Astrocyte (in vitro differentiated cells and primary cell): ENCODE measurements around the gene BCL2. TPM values are rescaled to one million over a fixed set of nuclear protein-coding genes. Genes with fewer than 3 reads are reported as not detected.
A peak's percentile ranks its signal among the peaks of the same experiment; 100 is the strongest.

Experiments
- DNase-seq: peaks from one replicate; pipeline ENCODE4 v3.0.0-alpha.2; 2010; ENCODE audit warnings: low read depth
- FAIRE-seq: peaks from 2 replicates; lab custom pipeline; 2011; peaks lifted over from hg19 to GRCh38; lab: Jason Lieb, UNC
- H2AFZ ChIP-seq: 2 replicates; pipeline ENCODE4 v1.6.0; 2012; ENCODE audit warnings: low read depth, low read length, inconsistent platforms
- H3K27ac ChIP-seq: 2 replicates; pipeline ENCODE4 v1.5.1; 2011; ENCODE audit warnings: low read depth, low read length, inconsistent platforms
- H3K27me3 ChIP-seq: 2 replicates; pipeline ENCODE4 v1.6.0; 2011; ENCODE audit warnings: low read length, inconsistent platforms; ENCODE audit not compliant: insufficient read depth
- H3K36me3 ChIP-seq: 2 replicates; pipeline ENCODE4 v1.5.1; 2011; ENCODE audit warnings: low read length, inconsistent platforms; ENCODE audit not compliant: insufficient read depth
- H3K4me1 ChIP-seq: 2 replicates; pipeline ENCODE4 v1.5.1; 2011; ENCODE audit warnings: low read length, inconsistent platforms; ENCODE audit not compliant: insufficient read depth
- H3K4me2 ChIP-seq: 2 replicates; pipeline ENCODE4 v1.6.0; 2012; ENCODE audit warnings: low read length, inconsistent platforms
- H3K4me3 ChIP-seq: 2 replicates; pipeline ENCODE4 v1.5.1; 2011; ENCODE audit warnings: low read depth, mild to moderate bottlenecking, low read length, inconsistent platforms; ENCODE audit not compliant: insufficient read depth
- H3K79me2 ChIP-seq: 2 replicates; pipeline ENCODE4 v1.6.0; 2012; ENCODE audit warnings: mild to moderate bottlenecking, low read length, inconsistent platforms; ENCODE audit not compliant: insufficient read depth
- H3K9ac ChIP-seq: 2 replicates; pipeline ENCODE4 v1.6.0; 2012; ENCODE audit warnings: mild to moderate bottlenecking, low read length, inconsistent platforms
- H3K9me3 ChIP-seq: 2 replicates; pipeline ENCODE4 v1.5.1; 2012; ENCODE audit warnings: low read depth, mild to moderate bottlenecking, low read length, inconsistent platforms; ENCODE audit not compliant: insufficient read depth
- H4K20me1 ChIP-seq: 2 replicates; pipeline ENCODE4 v1.6.0; 2012; ENCODE audit warnings: low read length, inconsistent platforms; ENCODE audit not compliant: insufficient read depth
- H3K27ac Mint-ChIP-seq: one replicate; pipeline ENCODE4 v1.8.0; 2021; ENCODE audit warnings: mild to moderate bottlenecking, mixed read lengths; ENCODE audit not compliant: unreplicated experiment
- H3K27me3 Mint-ChIP-seq: one replicate; pipeline ENCODE4 v1.8.0; 2021; ENCODE audit warnings: low read depth, mixed read lengths; ENCODE audit not compliant: unreplicated experiment
- H3K36me3 Mint-ChIP-seq: one replicate; pipeline ENCODE4 v1.8.0; 2021; ENCODE audit warnings: low read depth, mixed read lengths; ENCODE audit not compliant: unreplicated experiment
- H3K4me1 Mint-ChIP-seq: one replicate; pipeline ENCODE4 v1.8.0; 2021; ENCODE audit warnings: low read depth, mixed read lengths; ENCODE audit not compliant: unreplicated experiment
- H3K4me3 Mint-ChIP-seq: one replicate; pipeline ENCODE4 v1.8.0; 2021; ENCODE audit warnings: mild to moderate bottlenecking, moderate library complexity, mixed read lengths; ENCODE audit not compliant: unreplicated experiment
- H3K9me3 Mint-ChIP-seq: one replicate; pipeline ENCODE4 v1.8.0; 2021; ENCODE audit warnings: mild to moderate bottlenecking, mixed read lengths; ENCODE audit not compliant: unreplicated experiment
- CTCF ChIP-seq: IDR thresholded peaks from 2 replicates; pipeline ENCODE4 v1.5.1; 2011; ENCODE audit warnings: low read depth, mild to moderate bottlenecking, inconsistent platforms, low read length, moderate library complexity; ENCODE audit not compliant: insufficient read depth
- EZH2 ChIP-seq: IDR thresholded peaks from 2 replicates; pipeline ENCODE4 v1.6.1; 2012; ENCODE audit warnings: mild to moderate bottlenecking, low read length, inconsistent platforms; ENCODE audit not compliant: insufficient read depth
- total RNA-seq: library from RNA; stranded (reverse); gene quantifications from 2 replicates; pipeline ENCODE4 v1.2.1, GENCODE V29; 2021

The BCL2 gene
- total RNA-seq, 1 donor from 2014 or later: 1.7 TPM

DNA sequence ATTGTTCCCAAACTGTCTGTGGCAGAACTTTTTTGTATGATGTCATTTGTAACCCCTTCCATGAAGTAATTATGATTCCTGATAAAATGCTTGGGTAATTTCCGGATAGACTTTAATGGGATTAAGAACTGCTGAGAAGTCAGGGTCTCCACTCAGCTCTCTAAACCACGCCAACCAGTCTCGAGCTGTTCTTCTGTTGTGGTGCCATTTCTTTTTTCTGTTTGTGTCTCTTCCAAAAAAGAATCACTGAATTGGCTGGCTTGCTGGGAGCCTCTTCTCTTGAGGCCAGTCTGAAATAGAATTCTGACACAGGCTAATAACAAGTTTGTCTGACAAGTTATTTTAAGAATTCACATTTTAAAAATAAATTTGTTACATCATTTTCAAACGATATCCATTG lies 198.9 kb downstream of the BCL2 start:
- Histone ChIP-seq H3K4me3 (no peak overlapping the region), H4K20me1 (no peaks in the 10 kb centered on the region), H3K4me2 (no peak overlapping the region), H3K9ac (no peak overlapping the region), H2AFZ (no peak overlapping the region), H3K9me3 (no peaks in the 10 kb centered on the region), H3K27ac (no peak overlapping the region), H3K36me3 (no peaks in the 10 kb centered on the region), H3K79me2 (no peaks in the 10 kb centered on the region), H3K27me3 (peaks cover 14% of the 10 kb centered on the region), H3K4me1 (no peaks in the 10 kb centered on the region)
- H3K9me3 Mint-ChIP-seq: no peaks in the 10 kb centered on the region
- TF ChIP-seq CTCF (no peak), EZH2 (no peak)
- H3K27ac Mint-ChIP-seq: no peak overlapping the region
- FAIRE-seq: no peak
- peaks cover 11% of the 10 kb centered on the region for H3K27me3 Mint-ChIP-seq
- no peak for DNase-seq
- H3K4me1 Mint-ChIP-seq: no peaks in the 10 kb centered on the region
- H3K4me3 Mint-ChIP-seq: no peak overlapping the region
- H3K36me3 Mint-ChIP-seq: no peaks in the 10 kb centered on the region

DNA sequence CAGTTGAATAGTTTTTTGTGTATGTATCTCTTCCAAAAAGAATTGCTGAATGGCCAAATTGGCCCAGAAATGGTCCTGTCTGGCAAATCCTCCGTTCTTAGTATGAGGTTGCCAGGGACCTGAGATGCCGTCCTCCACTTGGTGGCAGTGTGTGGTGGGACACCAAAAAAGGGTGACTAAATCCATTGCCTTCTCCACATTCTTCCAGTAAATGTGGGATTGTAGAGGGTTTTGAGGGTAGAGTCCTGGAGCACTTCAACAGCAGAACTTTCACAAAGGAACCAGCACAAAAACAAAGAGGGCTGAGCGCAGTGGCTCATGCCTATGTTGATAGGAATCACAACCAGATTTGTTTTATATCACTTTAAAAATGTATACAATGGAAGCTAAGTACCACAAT lies 199.9 kb downstream of the BCL2 start:
- H3K4me1 ChIP-seq: no peaks in the 10 kb centered on the region
- H3K9ac ChIP-seq: no peak overlapping the region
- no peak overlapping the region for H3K4me2 ChIP-seq
- no peak overlapping the region for H2AFZ ChIP-seq
- H3K27ac ChIP-seq: no peak overlapping the region
- no peaks in the 10 kb centered on the region for H3K36me3 ChIP-seq
- H3K4me1 Mint-ChIP-seq: no peaks in the 10 kb centered on the region
- no peaks in the 10 kb centered on the region for H4K20me1 ChIP-seq
- H3K4me3 ChIP-seq: no peak overlapping the region
- FAIRE-seq (no peak), DNase-seq (peak; percentile 2)
- no peaks in the 10 kb centered on the region for H3K79me2 ChIP-seq
- H3K27me3 ChIP-seq: peaks cover 14% of the 10 kb centered on the region
- H3K9me3 ChIP-seq: no peaks in the 10 kb centered on the region
- no peaks in the 10 kb centered on the region for H3K9me3 Mint-ChIP-seq
- no peak overlapping the region for H3K4me3 Mint-ChIP-seq
- TF ChIP-seq EZH2 (no peak), CTCF (peak; percentile 34)
- H3K27me3 Mint-ChIP-seq: peaks cover 11% of the 10 kb centered on the region
- H3K36me3 Mint-ChIP-seq: no peaks in the 10 kb centered on the region
- no peak overlapping the region for H3K27ac Mint-ChIP-seq

DNA sequence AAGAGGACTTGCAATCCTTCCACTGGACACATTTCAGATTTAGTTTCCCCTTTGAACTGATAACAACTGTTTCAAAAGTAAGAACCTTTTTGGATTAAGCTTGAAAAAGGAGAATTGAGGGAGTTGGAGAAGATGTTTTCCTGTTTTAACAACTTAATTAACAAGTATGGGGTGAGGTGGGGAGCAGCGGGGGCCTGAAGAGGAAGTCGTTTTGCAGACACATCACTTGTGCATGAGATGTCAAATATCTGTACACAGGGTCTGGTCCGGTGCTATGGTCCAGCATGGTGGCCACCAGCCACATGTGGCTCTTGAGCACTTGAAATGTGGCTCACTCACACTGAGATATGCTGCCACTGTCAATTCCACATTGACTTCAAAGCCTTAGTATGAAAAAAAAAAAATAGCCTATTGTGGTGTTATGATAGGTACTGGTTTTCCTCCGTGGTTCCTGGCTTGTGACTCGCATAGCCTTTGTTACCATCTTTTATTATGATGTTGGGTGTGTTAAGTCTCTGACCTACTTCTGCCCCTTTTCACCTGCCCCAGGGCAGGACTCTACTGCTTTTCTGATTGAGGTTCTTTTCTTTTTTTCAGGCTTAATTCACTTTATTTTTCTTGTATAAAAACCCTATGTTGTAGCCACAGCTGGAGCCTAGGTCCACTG lies 205.5 kb downstream of the BCL2 start:
- Mint-ChIP-seq H3K9me3 (peaks cover 4% of the 10 kb centered on the region), H3K4me1 (peaks cover 8% of the 10 kb centered on the region)

More for the DNA sequence above, 205.5 kb downstream of the BCL2 start:
- no peaks in the 10 kb centered on the region for H3K9me3 ChIP-seq
- H3K9ac ChIP-seq: no peak overlapping the region
- no peaks in the 10 kb centered on the region for H4K20me1 ChIP-seq
- Mint-ChIP-seq H3K4me3 (no peak overlapping the region), H3K27ac (no peak overlapping the region), H3K27me3 (peaks cover 11% of the 10 kb centered on the region), H3K36me3 (no peaks in the 10 kb centered on the region)
- peaks cover 14% of the 10 kb centered on the region for H3K27me3 ChIP-seq
- no peaks in the 10 kb centered on the region for H3K4me1 ChIP-seq
- no peak overlapping the region for H3K4me3 ChIP-seq
- DNase-seq: no peak
- FAIRE-seq: no peak
- no peaks in the 10 kb centered on the region for H3K79me2 ChIP-seq
- no peak overlapping the region for H2AFZ ChIP-seq
- H3K27ac ChIP-seq: no peak overlapping the region
- no peak overlapping the region for H3K4me2 ChIP-seq
- TF ChIP-seq CTCF (no peak), EZH2 (no peak)
- no peaks in the 10 kb centered on the region for H3K36me3 ChIP-seq
